Central memory CD4-positive, alpha-beta T cell (primary cell): ENCODE data around the gene NFAM1.
A peak's percentile ranks its signal among the peaks of the same experiment; 100 is the strongest.

Source experiments
- DNase-seq: peaks from one replicate; pipeline ENCODE4 v3.0.0; 2022

The NFAM1 gene

GRCh38 chr22:42356533-42356932 lies 75.7 kb downstream of the NFAM1 start:
- DNase-seq: no peak

GRCh38 chr22:42353883-42354727 lies 78.1 kb downstream of the NFAM1 start:
- no peak for DNase-seq

- no peak for DNase-seq
These were observed 81.8 kb downstream of the NFAM1 start for GRCh38 chr22:42350373-42350772.

- DNase-seq: no peak
These were observed 84.8 kb downstream of the NFAM1 start for GRCh38 chr22:42347281-42347824.

GRCh38 chr22:42346722-42347121 lies 85.5 kb downstream of the NFAM1 start:
- no peak for DNase-seq

GRCh38 chr22:42345458-42345857 lies 86.7 kb downstream of the NFAM1 start:
- no peak for DNase-seq

- DNase-seq: no peak
These were observed 87.8 kb downstream of the NFAM1 start for GRCh38 chr22:42344361-42344905.

- peak; percentile 24 for DNase-seq
These were observed 88.6 kb downstream of the NFAM1 start for GRCh38 chr22:42343531-42344081.

- no peak for DNase-seq
These were observed 89.1 kb downstream of the NFAM1 start for GRCh38 chr22:42343121-42343454.

- no peak for DNase-seq
These were observed 89.6 kb downstream of the NFAM1 start for GRCh38 chr22:42342426-42343120.

- DNase-seq: no peak
These were observed 90.4 kb downstream of the NFAM1 start for GRCh38 chr22:42341779-42342178.

- DNase-seq: no peak
These were observed 91.3 kb downstream of the NFAM1 start for GRCh38 chr22:42340829-42341383.

GRCh38 chr22:42340150-42340549 lies 92.1 kb downstream of the NFAM1 start:
- no peak for DNase-seq

GRCh38 chr22:42338479-42338878 lies 93.7 kb downstream of the NFAM1 start:
- no peak for DNase-seq

- no peak for DNase-seq
These were observed 94.8 kb downstream of the NFAM1 start for GRCh38 chr22:42337356-42337755.

GRCh38 chr22:42336527-42337227 lies 95.5 kb downstream of the NFAM1 start:
- DNase-seq: no peak

GRCh38 chr22:42335839-42336378 lies 96.3 kb downstream of the NFAM1 start:
- DNase-seq: no peak

GRCh38 chr22:42334875-42335512 lies 97.2 kb downstream of the NFAM1 start:
- no peak for DNase-seq

GRCh38 chr22:42333544-42333943 lies 98.7 kb downstream of the NFAM1 start:
- DNase-seq: no peak

- no peak for DNase-seq
These were observed 100.1 kb downstream of the NFAM1 start for GRCh38 chr22:42332089-42332488.

GRCh38 chr22:42331014-42331413 lies 101.2 kb downstream of the NFAM1 start:
- DNase-seq: no peak
